GM12878 (cell line): ENCODE measurements around the gene CERT1. TPM values are rescaled to one million over a fixed set of nuclear protein-coding genes. Genes with fewer than 3 reads are reported as not detected.

Source experiments
- ATAC-seq: fragments of 200-7000 bp; cut with Tn5 transposase; 3 replicates; pipeline ENCODE4 v1.9.1; 2020; ENCODE audit warnings: mild to moderate bottlenecking, moderate library complexity
- BruUV-seq: library from RNA; stranded (reverse); fragments of 400-500 nt; replicated peaks from 2 replicates; lab custom pipeline; 2021; lab: Mats Ljungman, UMichigan
- CTCF ChIA-PET: fragments of 300-600 bp; sonication (Branson Sonifier 250); formaldehyde crosslinking; extraction: SDS; loops from one replicate; lab custom pipeline; 2021; ENCODE audit warnings: inconsistent platforms; lab: Yijun Ruan, JAX
- POLR2A ChIA-PET: fragments of 350-600 bp; formaldehyde crosslinking; extraction: SDS; loops from one replicate; lab custom pipeline; 2021; ENCODE audit warnings: inconsistent platforms; lab: Charles Lee
- RAD21 ChIA-PET: fragments of 300-600 bp; sonication (Branson Sonifier 250); formaldehyde crosslinking; loops from one replicate; lab custom pipeline; 2023; ENCODE audit warnings: antibody characterized with exemption; ENCODE audit not compliant: unreplicated experiment; lab: Charles Lee
- SMC1A ChIA-PET: fragments of 300-600 bp; sonication (Branson Sonifier 250); formaldehyde crosslinking; loops from one replicate; lab custom pipeline; 2023; ENCODE audit not compliant: unreplicated experiment, uncharacterized antibody; lab: Charles Lee
- DNase-seq: peaks from one replicate; pipeline ENCODE4 v3.0.0-alpha.2; 2011; ENCODE audit warnings: low read depth, low spot score
- FAIRE-seq: peaks from 3 replicates; lab custom pipeline; 2011; peaks lifted over from hg19 to GRCh38; lab: Jason Lieb, UNC
- H2AFZ ChIP-seq: 2 replicates; pipeline ENCODE4 v1.6.0; 2011; ENCODE audit warnings: low read depth, low read length, control low read depth; ENCODE audit not compliant: control insufficient read depth
- H3K27ac ChIP-seq: 2 replicates; pipeline ENCODE4 v1.5.1; 2011; ENCODE audit warnings: control low read depth; ENCODE audit not compliant: control insufficient read depth, insufficient read depth
- H3K27me3 ChIP-seq, 2 experiments: replicated peaks in 1 of 2; 2 replicates each; pipeline versions ENCODE4 v1.6.0 to v1.6.1; 2011; ENCODE audit warnings: low read length in 1 of 2; ENCODE audit not compliant: control insufficient read depth in 2 of 2, insufficient read depth in 2 of 2
- H3K36me3 ChIP-seq, 2 experiments: 2 replicates each; pipeline ENCODE4 v1.5.1; 2011; ENCODE audit warnings: low read length in 1 of 2; ENCODE audit not compliant: control insufficient read depth in 2 of 2, insufficient read depth in 2 of 2
- H3K4me1 ChIP-seq: 2 replicates; pipeline ENCODE4 v1.6.1; 2011; ENCODE audit warnings: mild to moderate bottlenecking, low read length, moderate library complexity, mixed read lengths; ENCODE audit not compliant: control insufficient read depth, insufficient read depth
- H3K4me2 ChIP-seq: 2 replicates; pipeline ENCODE4 v1.6.0; 2011; ENCODE audit warnings: control low read depth; ENCODE audit not compliant: control insufficient read depth, insufficient read depth
- H3K4me3 ChIP-seq: fragments of 200-600 bp; sonication (generic); 2 replicates; pipeline ENCODE4 v1.5.1; 2016
- H3K79me2 ChIP-seq: 2 replicates; pipeline ENCODE4 v1.6.0; 2011; ENCODE audit warnings: low read length; ENCODE audit not compliant: control insufficient read depth, insufficient read depth
- H3K9ac ChIP-seq: 2 replicates; pipeline ENCODE4 v1.8.0; 2011; ENCODE audit warnings: low read length, control low read depth, mixed read lengths; ENCODE audit not compliant: control insufficient read depth, insufficient read depth
- H3K9me3 ChIP-seq: replicated peaks from 3 replicates; pipeline ENCODE4 v1.5.1; 2011; ENCODE audit warnings: mild to moderate bottlenecking, low read length; ENCODE audit not compliant: control insufficient read depth, insufficient read depth
- H4K20me1 ChIP-seq: 2 replicates; pipeline ENCODE4 v1.6.0; 2011; ENCODE audit not compliant: control insufficient read depth, insufficient read depth
- CREM ChIP-seq: IDR thresholded peaks from 2 replicates; pipeline ENCODE4 v1.6.1; 2014; ENCODE audit warnings: antibody characterized with exemption, low read depth
- EGR1 ChIP-seq, 2 experiments: IDR thresholded peaks; 1 replicate in 1 of 2; 2 replicates in 1 of 2; pipeline ENCODE4 v1.6.1; 2011 to 2012; ENCODE audit warnings: low read depth in 2 of 2, low read length in 2 of 2, borderline replicate concordance in 1 of 2, mild to moderate bottlenecking in 1 of 2, moderate library complexity in 1 of 2
- FOS ChIP-seq: IDR thresholded peaks from 3 replicates; pipeline ENCODE4 v1.6.1; 2011; ENCODE audit warnings: borderline replicate concordance; ENCODE audit not compliant: insufficient read length; ENCODE audit errors: extremely low read depth
- HCFC1 ChIP-seq: fragments of 150-350 bp; IDR thresholded peaks from 2 replicates; pipeline ENCODE4 v1.6.1; 2014; ENCODE audit warnings: low read length
- JUNB ChIP-seq: IDR thresholded peaks from 2 replicates; pipeline ENCODE4 v1.6.1; 2016; ENCODE audit warnings: antibody characterized with exemption, mild to moderate bottlenecking
- KDM1A ChIP-seq: fragments of 200-600 bp; sonication (generic); IDR thresholded peaks from 2 replicates; pipeline ENCODE4 v1.6.1; 2016; ENCODE audit warnings: borderline replicate concordance
- KLF5 ChIP-seq: fragments of 450-650 bp; IDR thresholded peaks from 2 replicates; pipeline ENCODE4 v1.6.1; 2014; ENCODE audit warnings: mild to moderate bottlenecking; ENCODE audit not compliant: partially characterized antibody
- MYC ChIP-seq: IDR thresholded peaks from 2 replicates; pipeline ENCODE4 v1.6.1; 2011; ENCODE audit warnings: mild to moderate bottlenecking, low read length, moderate library complexity, inconsistent platforms; ENCODE audit not compliant: insufficient read depth, insufficient replicate concordance, insufficient read length, severe bottlenecking
- NFIC ChIP-seq: IDR thresholded peaks from 2 replicates; pipeline ENCODE4 v1.6.1; 2012; ENCODE audit warnings: low read depth, mild to moderate bottlenecking, inconsistent platforms, low read length, moderate library complexity
- PKNOX1 ChIP-seq: fragments of 450-650 bp; IDR thresholded peaks from 2 replicates; pipeline ENCODE4 v1.6.1; 2016; ENCODE audit warnings: mild to moderate bottlenecking
- ZBTB40 ChIP-seq: fragments of 450-650 bp; IDR thresholded peaks from 2 replicates; pipeline ENCODE4 v1.6.1; 2016; ENCODE audit warnings: mild to moderate bottlenecking, moderate library complexity, borderline replicate concordance
- ZNF274 ChIP-seq: IDR thresholded peaks from one replicate; pipeline ENCODE4 v1.8.0; 2011; ENCODE audit not compliant: insufficient read length, insufficient read depth
- ZNF384 ChIP-seq: IDR thresholded peaks from 2 replicates; pipeline ENCODE4 v1.6.1; 2012; ENCODE audit warnings: low read depth, mild to moderate bottlenecking, low read length, improper control_type of control experiment, borderline replicate concordance
- WGBS: methylation state at CpG from one replicate; pipeline ENCODE4 v1.1.6; 2016; ENCODE audit warnings: low lambda C conversion rate; ENCODE audit not compliant: insufficient replicate concordance, insufficient coverage; ENCODE audit errors: missing lambda C conversion rate; 5-methylcytosine and 5-hydroxymethylcytosine counted together
- in situ Hi-C: fragments of 300-500 bp; cut with MboI; formaldehyde crosslinking; loops from 9 replicates; pipeline ENCODE4 v1.14.3; 2018; ENCODE audit warnings: mixed read lengths
- intact Hi-C: fragments of 100-400 bp; cut with micrococcal nuclease; formaldehyde crosslinking; loops from one replicate; pipeline ENCODE4 v1.14.2; 2022; ENCODE audit not compliant: unreplicated experiment
- polyA plus RNA-seq, 11 experiments: library from polyadenylated mRNA; depleted of rRNA in 4 of 11; unstranded in 6 of 11; stranded (reverse) in 5 of 11; fragments of >200 nt; fragmentation: Nextera tagmentation in 4 of 11; fragmentation: Illumina TruSeq in 1 of 11; extraction: Ambion mirVana in 4 of 11; extraction: Trizol in 1 of 11; gene quantifications; 1 replicate in 1 of 11; 2 replicates in 10 of 11; pipeline versions ENCODE4 v1.2.1 to v1.2.3, GENCODE V29; 2011 to 2016; ENCODE audit warnings: inconsistent platforms in 2 of 11, missing spikeins in 2 of 11, low read depth in 1 of 11
- total RNA-seq, 4 experiments: library from RNA; depleted of rRNA in 3 of 4; stranded (reverse); fragments of >200 nt in 3 of 4; fragmentation: Illumina TruSeq in 1 of 4; extraction: Trizol in 1 of 4; gene quantifications; 2 replicates each; pipeline versions ENCODE4 v1.2.1 to v1.2.3, GENCODE V29; 2013 to 2021
- TF ChIP-seq, protein P1 (sequence below): IDR thresholded peaks from 2 replicates; pipeline ENCODE4 v1.6.1; 2012; ENCODE audit warnings: low read depth, low read length, improper control_type of control experiment
- TF ChIP-seq, protein P2 (sequence below): IDR thresholded peaks from 2 replicates; pipeline ENCODE4 v1.6.1; 2011; ENCODE audit warnings: borderline replicate concordance, low read depth, mild to moderate bottlenecking, moderate library complexity, low read length; ENCODE audit not compliant: insufficient read depth, poor library complexity, severe bottlenecking

The CERT1 gene
- total and polyA plus RNA-seq, 10 of the 15 experiments (the other 5 are each of a cell fraction or from before 2014, with no cell fraction given), result 7.7 to 36.7 (median 25.6) TPM

DNA sequence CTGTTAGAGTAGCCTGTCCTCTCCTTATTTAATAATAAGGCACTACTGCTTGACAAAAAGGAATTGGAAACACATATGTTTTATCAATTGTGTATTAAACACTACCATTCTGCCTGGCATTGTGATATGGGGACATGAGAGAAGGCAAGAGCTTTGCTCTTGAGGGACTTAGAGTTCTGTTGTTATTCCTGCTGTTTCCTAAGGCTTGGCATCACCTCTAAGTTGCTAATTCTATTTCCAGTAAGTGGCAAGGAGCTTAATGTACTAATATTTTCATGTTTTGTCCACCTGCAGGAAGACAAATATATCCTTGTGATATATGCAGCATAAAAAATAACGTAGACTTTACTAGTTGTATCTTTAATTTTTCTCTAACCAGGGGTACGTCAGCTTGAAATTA lies 161.8 kb downstream of the CERT1 start:
- SMC1A ChIA-PET, result interaction anchor here (0.8 to 4.3 kb wide), 9 partner anchors 9 to 339 kb away, joined by 3 to 27 read pairs (median 4); partner anchors contain the start of gene ANKRD31
- in situ Hi-C loops, result no loop called here
- intact Hi-C loops, result loop anchor here (10.0 kb wide), 2 partner anchors 65 to 335 kb away; no protein-coding TSS in a partner anchor
- TF ChIP-seq KDM1A (no peak), ZNF384 (no peak), CREM (no peak), FOS (no peak), EGR1 (IDR thresholded peaks at IDR 0.05; ENCODE audit: borderline replicate concordance in 1 of 2, low read depth in 2 of 2, low read length in 2 of 2) (no peak), ZBTB40 (no peak), PKNOX1 (no peak), JUNB (no peak), ZNF274 (no peak), MYC (no peak), NFIC (no peak), KLF5 (no peak), HCFC1 (no peak)
- TF ChIP-seq, protein P1, sequence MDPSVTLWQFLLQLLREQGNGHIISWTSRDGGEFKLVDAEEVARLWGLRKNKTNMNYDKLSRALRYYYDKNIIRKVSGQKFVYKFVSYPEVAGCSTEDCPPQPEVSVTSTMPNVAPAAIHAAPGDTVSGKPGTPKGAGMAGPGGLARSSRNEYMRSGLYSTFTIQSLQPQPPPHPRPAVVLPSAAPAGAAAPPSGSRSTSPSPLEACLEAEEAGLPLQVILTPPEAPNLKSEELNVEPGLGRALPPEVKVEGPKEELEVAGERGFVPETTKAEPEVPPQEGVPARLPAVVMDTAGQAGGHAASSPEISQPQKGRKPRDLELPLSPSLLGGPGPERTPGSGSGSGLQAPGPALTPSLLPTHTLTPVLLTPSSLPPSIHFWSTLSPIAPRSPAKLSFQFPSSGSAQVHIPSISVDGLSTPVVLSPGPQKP, result no peak
- TF ChIP-seq, protein P2, sequence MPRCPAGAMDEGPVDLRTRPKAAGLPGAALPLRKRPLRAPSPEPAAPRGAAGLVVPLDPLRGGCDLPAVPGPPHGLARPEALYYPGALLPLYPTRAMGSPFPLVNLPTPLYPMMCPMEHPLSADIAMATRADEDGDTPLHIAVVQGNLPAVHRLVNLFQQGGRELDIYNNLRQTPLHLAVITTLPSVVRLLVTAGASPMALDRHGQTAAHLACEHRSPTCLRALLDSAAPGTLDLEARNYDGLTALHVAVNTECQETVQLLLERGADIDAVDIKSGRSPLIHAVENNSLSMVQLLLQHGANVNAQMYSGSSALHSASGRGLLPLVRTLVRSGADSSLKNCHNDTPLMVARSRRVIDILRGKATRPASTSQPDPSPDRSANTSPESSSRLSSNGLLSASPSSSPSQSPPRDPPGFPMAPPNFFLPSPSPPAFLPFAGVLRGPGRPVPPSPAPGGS, result no peak

More for the DNA sequence above, 161.8 kb downstream of the CERT1 start:
- POLR2A ChIA-PET, result interaction anchor here (0.8 to 4.1 kb wide), 4 partner anchors 9 to 12 kb away, joined by 4 to 19 read pairs (median 6); partner anchors contain the start of gene HMGCR
- Histone ChIP-seq H3K27ac (no peak overlapping the region), H3K27me3 (no peaks in the 10 kb centered on the region), H3K36me3 (peaks cover 3 to 56% of the 10 kb centered on the region in 2 experiments), H3K79me2 (peaks cover 9% of the 10 kb centered on the region; the same call in 1 of the 2 replicates), H3K4me1 (no peaks in the 10 kb centered on the region; the same call in 1 of the 2 replicates), H2AFZ (no peak overlapping the region), H3K4me2 (no peak overlapping the region), H3K9me3 (no peaks in the 10 kb centered on the region; the same call in 2 of the 3 replicates), H3K4me3 (no peak overlapping the region), H3K9ac (no peak overlapping the region), H4K20me1 (no peaks in the 10 kb centered on the region)
- no peak for DNase-seq
- no TSS peak for BruUV-seq
- FAIRE-seq, result no peak
- CTCF ChIA-PET, result interaction anchor here (0.8 to 1.3 kb wide), 2 partner anchors 11 to 20 kb away, joined by 3 to 4 read pairs; no protein-coding TSS in a partner anchor
- ATAC-seq, result no peak
- RAD21 ChIA-PET, result interaction anchor here (3.4 kb wide), 1 partner anchor 9 kb away, joined by 12 read pairs; no protein-coding TSS in a partner anchor
- 71% methylated on average over 2 of the region's 2 CpGs for WGBS
